Tibial artery (tissue), 4 donors: Measurements from ENCODE around the gene FGF9.

ENCODE experiments used
- DNase-seq, 2 donors: peaks; one replicate each; pipeline ENCODE4 v3.0.0-alpha.2; 2019
- H3K27ac ChIP-seq, 2 donors: fragments of 200-600 bp; sonication (generic) in 1 of 2; 1 replicate in 1 of 2; 2 replicates in 1 of 2; pipeline ENCODE4 v1.5.1; 2018 to 2019; ENCODE audit warnings: mild to moderate bottlenecking in 1 of 2
- H3K27me3 ChIP-seq, 2 donors: fragments of 200-600 bp; sonication (generic) in 1 of 2; one replicate each; pipeline versions ENCODE4 v1.5.1 to v1.6.0; 2016 to 2019
- H3K36me3 ChIP-seq, 3 donors: fragments of 200-600 bp; sonication (generic) in 2 of 3; one replicate each; pipeline ENCODE4 v1.5.1; 2016 to 2019; ENCODE audit warnings: mild to moderate bottlenecking in 2 of 3
- H3K4me1 ChIP-seq, 4 donors: fragments of 200-600 bp; sonication (generic) in 2 of 4; 1 replicate in 3 of 4; 2 replicates in 1 of 4; pipeline ENCODE4 v1.5.1; 2016 to 2019
- H3K4me3 ChIP-seq, 2 donors: fragments of 200-600 bp; sonication (generic) in 1 of 2; 1 replicate in 1 of 2; 2 replicates in 1 of 2; pipeline ENCODE4 v1.5.1; 2018 to 2019; ENCODE audit warnings: mild to moderate bottlenecking in 2 of 2
- H3K9me3 ChIP-seq, 3 donors: fragments of 200-600 bp; sonication (generic) in 1 of 3; one replicate each; pipeline ENCODE4 v1.5.1; 2016 to 2019
- CTCF ChIP-seq, 2 experiments: fragments of 200-600 bp in 1 of 2; fragments of 450-650 bp in 1 of 2; IDR thresholded peaks; one replicate each; pipeline ENCODE4 v1.5.1; 2017 to 2019; ENCODE audit warnings: antibody characterized with exemption in 2 of 2, mild to moderate bottlenecking in 1 of 2, moderate library complexity in 1 of 2
- intact Hi-C: fragments of 100-400 bp; cut with DNase I; formaldehyde crosslinking; loops from one replicate; pipeline ENCODE4 v1.15.0; 2023; ENCODE audit warnings: low total_unique reads

The FGF9 gene

GRCh38 chr13:21638319-21639282, 32.3 kb upstream of the FGF9 start:
- DNase-seq, result no peak
- H3K27me3 ChIP-seq, result peaks cover 0 to 12% of the 10 kb centered on the region in 2 donors
- no peaks in the 10 kb centered on the region for H3K36me3 ChIP-seq
- TF ChIP-seq CTCF (IDR thresholded peaks at IDR 0.05), result peak; percentile 71 to 76
- no peaks in the 10 kb centered on the region for H3K4me1 ChIP-seq
- H3K4me3 ChIP-seq, result no peak overlapping the region
- intact Hi-C loops, result loop anchor here (10.0 kb wide), 1 partner anchor 406 kb away; no protein-coding TSS in a partner anchor
- no peak overlapping the region for H3K27ac ChIP-seq
- H3K9me3 ChIP-seq, result no peaks in the 10 kb centered on the region

GRCh38 chr13:21639561-21639960, 31.3 kb upstream of the FGF9 start:
- Histone ChIP-seq H3K36me3 (no peaks in the 10 kb centered on the region), H3K27me3 (peaks cover 0 to 12% of the 10 kb centered on the region in 2 donors), H3K27ac (no peak overlapping the region), H3K4me3 (no peak overlapping the region), H3K4me1 (no peaks in the 10 kb centered on the region), H3K9me3 (no peaks in the 10 kb centered on the region)
- no peak for TF ChIP-seq CTCF (IDR thresholded peaks at IDR 0.05)
- no peak for DNase-seq
- intact Hi-C loops, result loop anchor here (10.0 kb wide), 1 partner anchor 405 kb away; no protein-coding TSS in a partner anchor

- Histone ChIP-seq H3K27ac (no peak overlapping the region), H3K27me3 (peaks cover 0 to 7% of the 10 kb centered on the region in 2 donors), H3K4me1 (no peaks in the 10 kb centered on the region), H3K36me3 (no peaks in the 10 kb centered on the region), H3K4me3 (no peak overlapping the region), H3K9me3 (no peaks in the 10 kb centered on the region)
- intact Hi-C loops, result loop anchor here (5.0 kb wide), 1 partner anchor 1121 kb away; no protein-coding TSS in a partner anchor
- DNase-seq, result no peak
- TF ChIP-seq CTCF (IDR thresholded peaks at IDR 0.05), result no peak
These were observed 29.2 kb upstream of the FGF9 start for GRCh38 chr13:21641629-21642028.

GRCh38 chr13:21657538-21657937, 13.3 kb upstream of the FGF9 start:
- no peak overlapping the region for H3K4me3 ChIP-seq

GRCh38 chr13:21659087-21659486, 11.8 kb upstream of the FGF9 start:
- intact Hi-C loops, result no loop called here
- DNase-seq, result no peak
- Histone ChIP-seq H3K27me3 (no peaks in the 10 kb centered on the region), H3K4me3 (no peak overlapping the region), H3K9me3 (no peaks in the 10 kb centered on the region), H3K4me1 (no peaks in the 10 kb centered on the region), H3K27ac (no peak overlapping the region), H3K36me3 (no peaks in the 10 kb centered on the region)
- TF ChIP-seq CTCF (IDR thresholded peaks at IDR 0.05), result no peak

More at GRCh38 chr13:21657538-21657937, 13.3 kb upstream of the FGF9 start:
- H3K27me3 ChIP-seq, result no peaks in the 10 kb centered on the region
- H3K36me3 ChIP-seq, result no peaks in the 10 kb centered on the region
- no peaks in the 10 kb centered on the region for H3K9me3 ChIP-seq
- intact Hi-C loops, result no loop called here
- H3K4me1 ChIP-seq, result no peaks in the 10 kb centered on the region
- H3K27ac ChIP-seq, result no peak overlapping the region
- TF ChIP-seq CTCF (IDR thresholded peaks at IDR 0.05), result no peak
- no peak for DNase-seq
